HCT116 (cell line): Measurements from ENCODE around the gene SYT9. TPM values are rescaled to one million over a fixed set of nuclear protein-coding genes. Genes with fewer than 3 reads are reported as not detected.

ENCODE experiments used
- ATAC-seq: fragments of 200-7000 bp; cut with Tn5 transposase; 2 replicates; pipeline ENCODE4 v1.9.1; 2020; ENCODE audit warnings: mild to moderate bottlenecking, moderate library complexity
- BruUV-seq: library from RNA; stranded (reverse); fragments of 400-500 nt; replicated peaks from 2 replicates; lab custom pipeline; 2021; lab: Mats Ljungman, UMichigan
- CTCF ChIA-PET: fragments of 300-600 bp; sonication (Branson Sonifier 250); formaldehyde crosslinking; loops from one replicate; lab custom pipeline; 2021; ENCODE audit warnings: antibody characterized with exemption; lab: Charles Lee
- POLR2A ChIA-PET: fragments of 300-600, 350-600 bp; sonication (Branson Sonifier 250); formaldehyde crosslinking; loops from one replicate; lab custom pipeline; 2021; ENCODE audit warnings: antibody characterized with exemption; lab: Charles Lee
- RAD21 ChIA-PET, 2 experiments: fragments of 300-600 bp; sonication (Branson Sonifier 250); formaldehyde crosslinking; loops; one replicate each; lab custom pipeline; 2023; ENCODE audit warnings: low total read pairs in 2 of 2; ENCODE audit not compliant: uncharacterized antibody in 2 of 2, unreplicated experiment in 2 of 2, low non-redundant PET in 1 of 2; lab: Charles Lee
- DNase-seq: peaks from one replicate; pipeline ENCODE4 v3.0.0-alpha.2; 2010; ENCODE audit warnings: low read depth, low spot score
- H2AFZ ChIP-seq: fragments of 200-600 bp; shearing (Covaris generic), sonication (generic); 2 replicates; pipeline ENCODE4 v1.6.1; 2017; ENCODE audit warnings: low read depth, mixed run types, mixed read lengths, antibody characterized with exemption, low read length; ENCODE audit not compliant: poor library complexity, severe bottlenecking
- H3K27ac ChIP-seq: 2 replicates; pipeline ENCODE4 v1.5.1; 2012; ENCODE audit warnings: low read depth, low read length
- H3K27me3 ChIP-seq: fragments of 200-600 bp; sonication (generic); 2 replicates; pipeline ENCODE4 v1.6.1; 2016; ENCODE audit warnings: mixed run types, low read length, mixed read lengths; ENCODE audit not compliant: insufficient read depth
- H3K36me3 ChIP-seq, 2 experiments: fragments of 200-500 bp in 1 of 2; fragments of 200-600 bp in 1 of 2; sonication (Bioruptor generic) in 1 of 2; sonication (generic) in 1 of 2; 2 replicates each; pipeline versions ENCODE4 v1.5.1 to v1.6.1; 2014 to 2016; ENCODE audit warnings: low read length in 2 of 2, inconsistent platforms in 1 of 2, mixed read lengths in 1 of 2, mixed run types in 1 of 2; ENCODE audit not compliant: insufficient read depth in 2 of 2, control insufficient read depth in 1 of 2
- H3K4me1 ChIP-seq, 2 experiments: fragments of 200-600 bp in 1 of 2; sonication (generic) in 1 of 2; 2 replicates each; pipeline versions ENCODE4 v1.5.1 to v1.6.1; 2012 to 2017; ENCODE audit warnings: low read length in 2 of 2, inconsistent platforms in 1 of 2, mild to moderate bottlenecking in 1 of 2, mixed read lengths in 1 of 2, mixed run types in 1 of 2, moderate library complexity in 1 of 2; ENCODE audit not compliant: insufficient read depth in 2 of 2, control insufficient read depth in 1 of 2
- H3K4me2 ChIP-seq: fragments of 200-600 bp; sonication (generic); 2 replicates; pipeline ENCODE4 v1.6.1; 2017; ENCODE audit warnings: mixed run types, low read length, mixed read lengths
- H3K4me3 ChIP-seq, 2 experiments: fragments of 200-600 bp in 1 of 2; sonication (generic) in 1 of 2; replicated peaks in 1 of 2; 2 replicates each; pipeline ENCODE4 v1.5.1; 2011 to 2016; ENCODE audit warnings: low read length in 2 of 2, control low read depth in 1 of 2, low read depth in 1 of 2, mild to moderate bottlenecking in 1 of 2, mixed read lengths in 1 of 2, mixed run types in 1 of 2
- H3K79me2 ChIP-seq: fragments of 200-600 bp; sonication (generic); 2 replicates; pipeline ENCODE4 v1.6.1; 2017; ENCODE audit warnings: mild to moderate bottlenecking, mixed run types, low read length, moderate library complexity, mixed read lengths; ENCODE audit not compliant: insufficient read depth
- H3K9ac ChIP-seq: fragments of 200-600 bp; sonication (generic); 2 replicates; pipeline ENCODE4 v1.6.1; 2016; ENCODE audit warnings: low read length, mixed read lengths
- H3K9me2 ChIP-seq: fragments of 200-600 bp; sonication (generic), shearing (Covaris generic); 2 replicates; pipeline ENCODE4 v1.6.1; 2017; ENCODE audit warnings: mixed run types, mild to moderate bottlenecking, moderate library complexity; ENCODE audit not compliant: insufficient read depth
- H3K9me3 ChIP-seq, 2 experiments: fragments of 200-500 bp in 1 of 2; fragments of 200-600 bp in 1 of 2; sonication (Bioruptor generic) in 1 of 2; sonication (generic) in 1 of 2; 2 replicates each; pipeline ENCODE4 v1.6.1; 2014 to 2017; ENCODE audit warnings: low read length in 2 of 2, mixed read lengths in 2 of 2, inconsistent platforms in 1 of 2, low read depth in 1 of 2, mild to moderate bottlenecking in 1 of 2, mixed run types in 1 of 2, moderate library complexity in 1 of 2; ENCODE audit not compliant: control insufficient read depth in 1 of 2, insufficient read depth in 1 of 2
- H4K20me1 ChIP-seq: fragments of 200-600 bp; sonication (generic), shearing (Covaris generic); 2 replicates; pipeline ENCODE4 v1.6.1; 2017; ENCODE audit warnings: mixed run types, mild to moderate bottlenecking, moderate library complexity; ENCODE audit not compliant: insufficient read depth
- ATF3 ChIP-seq: IDR thresholded peaks from 2 replicates; pipeline ENCODE4 v1.6.1; 2012
- CBX3 ChIP-seq: IDR thresholded peaks from 2 replicates; pipeline ENCODE4 v1.6.1; 2012; ENCODE audit warnings: low read depth
- CEBPB ChIP-seq: IDR thresholded peaks from 2 replicates; pipeline ENCODE4 v1.6.1; 2012; ENCODE audit warnings: low read depth
- CTCF ChIP-seq, 3 experiments: fragments of 200-600 bp in 1 of 3; sonication (generic) in 1 of 3; IDR thresholded peaks in 2 of 3; conservative IDR thresholded peaks in 1 of 3; 2 replicates each; pipeline ENCODE4 v1.5.1; 2012 to 2017; ENCODE audit warnings: low read depth in 2 of 3, low read length in 2 of 3, antibody characterized with exemption in 1 of 3, borderline replicate concordance in 1 of 3, control low read depth in 1 of 3, mild to moderate bottlenecking in 1 of 3, mixed read lengths in 1 of 3, mixed run types in 1 of 3, moderate library complexity in 1 of 3; ENCODE audit not compliant: insufficient read depth in 1 of 3
- EGR1 ChIP-seq: IDR thresholded peaks from 2 replicates; pipeline ENCODE4 v1.6.1; 2012; ENCODE audit warnings: low read depth
- ELF1 ChIP-seq: IDR thresholded peaks from 2 replicates; pipeline ENCODE4 v1.6.1; 2012; ENCODE audit warnings: low read depth, borderline replicate concordance
- EZH2 ChIP-seq: fragments of 200-600 bp; sonication (generic); IDR thresholded peaks from 2 replicates; pipeline ENCODE4 v1.6.1; 2017; ENCODE audit warnings: antibody characterized with exemption, mixed run types
- JUND ChIP-seq: IDR thresholded peaks from 2 replicates; pipeline ENCODE4 v1.6.1; 2012
- MAX ChIP-seq: IDR thresholded peaks from 2 replicates; pipeline ENCODE4 v1.6.1; 2012
- POLR2A ChIP-seq: IDR thresholded peaks from 2 replicates; pipeline ENCODE4 v1.7.0; 2011; ENCODE audit warnings: borderline replicate concordance; ENCODE audit not compliant: insufficient read depth, insufficient read length; ENCODE audit errors: extremely low read depth
- POLR2AphosphoS5 ChIP-seq: IDR thresholded peaks from 2 replicates; pipeline ENCODE4 v1.6.1; 2011; ENCODE audit warnings: mild to moderate bottlenecking, low read depth, low read length, moderate library complexity
- RAD21 ChIP-seq: IDR thresholded peaks from 2 replicates; pipeline ENCODE4 v1.6.1; 2012; ENCODE audit warnings: low read depth, mild to moderate bottlenecking
- SP1 ChIP-seq: IDR thresholded peaks from 2 replicates; pipeline ENCODE4 v1.6.1; 2012; ENCODE audit warnings: low read depth
- SRF ChIP-seq: IDR thresholded peaks from 2 replicates; pipeline ENCODE4 v1.6.1; 2012; ENCODE audit warnings: low read depth
- TCF7L2 ChIP-seq: IDR thresholded peaks from 2 replicates; pipeline ENCODE4 v1.7.0; 2011; ENCODE audit warnings: borderline replicate concordance, inconsistent platforms; ENCODE audit not compliant: insufficient read depth, insufficient read length; ENCODE audit errors: extremely low read depth
- YY1 ChIP-seq: IDR thresholded peaks from 2 replicates; pipeline ENCODE4 v1.6.1; 2011; ENCODE audit warnings: low read length, low read depth, moderate library complexity, mild to moderate bottlenecking; ENCODE audit not compliant: insufficient replicate concordance; ENCODE audit errors: extremely low read depth
- ZBTB33 ChIP-seq: IDR thresholded peaks from 2 replicates; pipeline ENCODE4 v1.6.1; 2011; ENCODE audit warnings: mild to moderate bottlenecking, low read length, moderate library complexity; ENCODE audit not compliant: insufficient replicate concordance; ENCODE audit errors: extremely low read depth
- ZFX ChIP-seq: fragments of 450-650 bp; IDR thresholded peaks from 2 replicates; pipeline ENCODE4 v1.6.1; 2017
- ZNF274 ChIP-seq: fragments of 200-500 bp; sonication (Bioruptor generic); IDR thresholded peaks from 2 replicates; pipeline ENCODE4 v1.6.1; 2014; ENCODE audit warnings: mild to moderate bottlenecking, low read depth, low read length, inconsistent platforms
- intact Hi-C: fragments of 100-400 bp; cut with micrococcal nuclease; formaldehyde crosslinking; loops from 2 replicates; pipeline ENCODE4 v1.10.0; 2022
- total RNA-seq: library from RNA; stranded (reverse); gene quantifications from one replicate; pipeline ENCODE4 v1.2.1, GENCODE V29; 2021; ENCODE audit not compliant: unreplicated experiment

The SYT9 gene
- total RNA-seq, 1 experiment from 2014 or later = not detected

- Histone ChIP-seq H3K9ac (no peak overlapping the region), H2AFZ (no peak overlapping the region), H3K4me1 (no peaks in the 10 kb centered on the region), H3K9me3 (no peaks in the 10 kb centered on the region), H4K20me1 (no peaks in the 10 kb centered on the region), H3K4me2 (no peak overlapping the region), H3K79me2 (no peaks in the 10 kb centered on the region), H3K9me2 (no peaks in the 10 kb centered on the region), H3K36me3 (no peaks in the 10 kb centered on the region), H3K27me3 (peaks cover 12% of the 10 kb centered on the region; the same call in 1 of the 2 replicates), H3K27ac (no peak overlapping the region), H3K4me3 (no peak overlapping the region)
- ATAC-seq (no peak), DNase-seq (no peak)
- no TSS peak for BruUV-seq
- ChIA-PET CTCF (no interaction called here), POLR2A (no interaction called here), RAD21 (no interaction called here)
- TF ChIP-seq JUND = no peak
- no peak for TF ChIP-seq ELF1
- TF ChIP-seq POLR2AphosphoS5 = no peak
- intact Hi-C loops = no loop called here
Measured at GRCh38 chr11:7376386-7376785, 124.7 kb downstream of the SYT9 start.

GRCh38 chr11:7381937-7382336 is 130.2 kb downstream of the SYT9 start:
- CTCF ChIA-PET = no interaction called here
- H3K27ac ChIP-seq = no peak overlapping the region
- TF ChIP-seq TCF7L2 (no peak), CTCF (IDR thresholded peaks at IDR 0.05 in 2 of 3, conservative IDR thresholded peaks at IDR 0.05 in 1 of 3; ENCODE audit: borderline replicate concordance in 1 of 3, insufficient read depth in 1 of 3, low read depth in 2 of 3, low read length in 2 of 3) (no peak), JUND (no peak), ATF3 (no peak), RAD21 (no peak), SP1 (no peak), MAX (no peak), YY1 (no peak), CEBPB (no peak), SRF (no peak), POLR2A (no peak), CBX3 (no peak), ZNF274 (no peak), EZH2 (no peak), ZFX (no peak), ZBTB33 (no peak), EGR1 (no peak)

More at GRCh38 chr11:7381937-7382336, 130.2 kb downstream of the SYT9 start:
- ATAC-seq = no peak
- Histone ChIP-seq H3K4me1 (no peaks in the 10 kb centered on the region), H4K20me1 (no peaks in the 10 kb centered on the region), H3K4me2 (no peak overlapping the region), H3K79me2 (no peaks in the 10 kb centered on the region), H3K9ac (no peak overlapping the region), H3K36me3 (no peaks in the 10 kb centered on the region), H3K4me3 (no peak overlapping the region), H2AFZ (no peak overlapping the region), H3K9me3 (no peaks in the 10 kb centered on the region), H3K27me3 (peaks cover 26% of the 10 kb centered on the region), H3K9me2 (no peaks in the 10 kb centered on the region)
- intact Hi-C loops = no loop called here
- BruUV-seq = no TSS peak
- RAD21 ChIA-PET = no interaction called here
- POLR2A ChIA-PET = no interaction called here
- no peak for DNase-seq
